GM18498 (cell line): ENCODE measurements around the gene IGSF10.
A peak's percentile ranks its signal among the peaks of the same experiment; 100 is the strongest.

Source experiments
- ATAC-seq: cut with Tn5 transposase; IDR thresholded peaks from one replicate; pipeline ENCODE4 v1.9.1; 2021; ENCODE audit warnings: mild to moderate bottlenecking, moderate library complexity; ENCODE audit not compliant: unreplicated experiment

The IGSF10 gene

GRCh38 chr3:151423091-151423490 is 37.8 kb downstream of the IGSF10 start:
- no peak for ATAC-seq

GRCh38 chr3:151421938-151422337 is 38.9 kb downstream of the IGSF10 start:
- ATAC-seq, result peak; percentile 46

DNA sequence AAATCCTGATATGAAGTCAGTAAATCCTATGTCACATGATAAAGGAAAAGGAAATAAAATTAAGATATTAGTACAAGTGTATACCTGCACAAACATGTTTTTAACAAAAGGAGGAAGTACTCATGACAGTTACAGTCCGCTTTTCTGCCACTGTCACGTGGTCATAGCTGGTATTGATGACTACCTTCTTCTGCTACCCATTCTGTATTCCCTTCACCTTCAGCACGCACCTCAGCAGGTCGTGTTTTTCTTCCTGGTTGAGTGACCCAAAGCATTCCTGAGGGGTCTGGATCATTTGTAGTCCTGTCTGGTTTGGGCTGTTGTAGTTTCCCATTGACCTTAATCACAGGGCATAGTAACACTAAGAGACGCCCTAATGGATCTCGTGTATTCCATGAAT is 41.1 kb downstream of the IGSF10 start:
- ATAC-seq, result no peak

DNA sequence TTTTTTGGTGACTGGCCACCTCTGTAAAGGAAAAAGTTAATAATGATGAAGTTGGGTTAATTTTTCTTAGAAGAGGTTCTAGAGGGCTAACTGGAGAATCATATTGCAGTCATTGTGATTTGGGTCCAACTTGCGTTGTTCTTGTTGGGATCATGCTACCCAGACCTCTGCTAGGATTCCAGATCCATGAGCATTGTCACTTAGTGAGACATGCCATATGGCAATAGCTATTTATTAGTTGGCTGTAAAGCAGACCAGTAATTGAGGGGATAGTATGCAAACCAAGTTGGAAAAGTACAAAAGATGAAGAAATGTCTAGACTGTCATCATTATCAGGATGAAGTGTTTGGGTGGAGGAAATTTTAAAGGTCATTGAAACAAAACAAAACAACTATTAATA is 45.6 kb downstream of the IGSF10 start:
- ATAC-seq, result no peak

- no peak for ATAC-seq
Measured at GRCh38 chr3:151412989-151413388, 47.9 kb downstream of the IGSF10 start.
